ENCODE measurements around the gene BTBD1.
A peak's percentile ranks its signal among the peaks of the same experiment; 100 is the strongest.

The BTBD1 gene

GRCh38 chr15:83066734-83067637 lies at the start of gene BTBD1:
Gene BTBD1 (minus strand): TSS chr15:83067252. CDS start chr15:83067151, 101 bp downstream.
- DNase-seq (ENCODE audit: low read depth), result peak; percentile 88

GRCh38 chr15:83115831-83116565 lies 48.9 kb upstream of the BTBD1 start:
- DNase-seq (ENCODE audit: low read depth), result no peak

DNA sequence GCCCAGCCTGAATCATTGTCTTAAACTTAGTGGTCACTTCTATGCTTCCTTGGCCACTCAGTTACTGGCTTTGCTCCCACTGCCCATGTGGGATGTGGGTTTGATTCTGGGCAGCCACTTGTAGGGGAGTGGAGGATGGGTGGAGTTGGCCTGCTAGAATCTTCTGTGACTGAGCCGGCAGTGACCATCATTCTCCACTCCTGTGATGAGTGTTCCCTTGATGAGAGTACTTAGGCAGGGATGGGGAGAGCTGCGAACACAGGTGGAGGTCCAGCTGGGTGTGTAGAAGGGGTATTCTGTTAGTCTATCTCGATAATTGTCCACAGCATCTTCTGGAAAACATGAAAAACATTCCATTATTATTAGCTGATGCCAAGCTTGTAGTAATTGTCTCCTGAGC lies 48.4 kb upstream of the BTBD1 start:
- no peak for DNase-seq (ENCODE audit: low read depth)

- DNase-seq (ENCODE audit: low read depth), result no peak
These were observed 47.8 kb upstream of the BTBD1 start for GRCh38 chr15:83114856-83115255.

- DNase-seq (ENCODE audit: low read depth), result no peak
These were observed 47.0 kb upstream of the BTBD1 start for GRCh38 chr15:83113881-83114674.

- no peak for DNase-seq (ENCODE audit: low read depth)
These were observed 45.9 kb upstream of the BTBD1 start for GRCh38 chr15:83112956-83113299.

DNA sequence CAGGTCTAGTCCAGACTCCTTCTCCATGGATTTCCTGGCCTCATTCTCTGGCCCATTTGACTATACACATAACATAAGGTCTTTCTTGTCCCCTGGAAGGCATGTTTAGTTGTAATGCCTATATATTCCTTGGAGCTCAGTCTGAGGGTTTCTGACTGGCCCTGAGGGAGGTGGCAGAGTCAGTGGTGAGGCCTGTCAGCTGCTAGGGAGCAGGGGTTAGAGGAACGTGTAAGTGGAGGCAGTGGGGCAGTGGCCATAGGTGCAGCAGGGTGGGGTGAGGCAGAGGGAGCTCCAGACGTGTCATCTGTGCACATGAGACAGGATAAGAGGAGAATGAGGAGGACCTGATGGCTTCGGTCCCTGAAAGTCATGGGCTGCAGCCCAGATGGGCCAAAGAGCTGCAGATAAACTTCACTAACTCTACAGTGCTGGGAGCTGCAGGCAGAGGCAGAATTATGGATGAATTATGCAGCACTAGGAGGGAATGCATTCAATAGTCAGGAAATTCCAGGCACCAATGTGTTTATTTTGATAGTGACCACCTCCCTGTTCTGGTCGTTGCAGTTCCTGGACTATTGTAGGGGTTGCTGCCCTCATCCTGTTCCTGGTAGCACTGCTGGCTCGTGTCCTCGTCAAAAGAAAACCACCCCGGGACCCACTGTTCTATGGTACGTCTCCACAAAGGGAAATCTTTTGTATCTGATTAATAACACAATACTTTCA lies 45.3 kb upstream of the BTBD1 start:
- no peak for DNase-seq (ENCODE audit: low read depth)

DNA sequence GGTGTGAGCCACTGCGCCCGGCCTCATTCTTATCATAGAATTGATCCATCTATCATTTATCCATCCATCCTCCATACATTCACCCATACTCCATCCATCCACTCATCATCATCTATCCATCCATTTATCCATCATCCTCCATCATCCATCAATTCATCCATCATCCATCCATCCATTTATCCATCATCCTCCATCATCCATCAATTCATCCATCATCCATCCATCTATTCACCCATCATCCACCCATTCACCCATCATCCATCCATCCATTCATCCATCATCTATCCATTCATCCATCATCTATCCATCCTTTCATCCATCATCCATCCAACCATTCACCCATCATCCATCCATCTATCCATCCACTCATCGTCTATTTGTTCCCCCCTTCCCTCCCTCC lies 44.1 kb upstream of the BTBD1 start:
- DNase-seq (ENCODE audit: low read depth), result no peak

DNA sequence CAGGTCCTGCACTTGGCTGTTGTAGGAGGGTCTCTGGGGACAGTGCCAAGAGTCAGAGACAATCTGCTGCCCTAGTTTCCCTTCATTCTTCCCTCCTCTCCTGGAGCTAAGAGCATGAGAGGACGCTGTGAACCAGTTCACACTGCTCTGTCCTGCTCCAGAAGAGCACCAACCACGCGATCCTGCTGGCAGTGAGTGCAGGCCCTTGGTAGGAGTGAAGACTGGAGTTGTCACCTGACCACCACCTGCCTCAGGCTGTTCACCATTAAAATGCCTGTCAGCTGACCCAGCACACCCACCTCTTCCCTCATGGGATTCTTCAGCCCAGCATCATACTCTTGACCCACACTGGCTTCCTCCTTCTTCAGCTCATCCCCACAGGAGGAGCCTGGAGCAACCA lies 43.3 kb upstream of the BTBD1 start:
- no peak for DNase-seq (ENCODE audit: low read depth)

- DNase-seq (ENCODE audit: low read depth), result no peak
These were observed 42.5 kb upstream of the BTBD1 start for GRCh38 chr15:83109532-83109931.

DNA sequence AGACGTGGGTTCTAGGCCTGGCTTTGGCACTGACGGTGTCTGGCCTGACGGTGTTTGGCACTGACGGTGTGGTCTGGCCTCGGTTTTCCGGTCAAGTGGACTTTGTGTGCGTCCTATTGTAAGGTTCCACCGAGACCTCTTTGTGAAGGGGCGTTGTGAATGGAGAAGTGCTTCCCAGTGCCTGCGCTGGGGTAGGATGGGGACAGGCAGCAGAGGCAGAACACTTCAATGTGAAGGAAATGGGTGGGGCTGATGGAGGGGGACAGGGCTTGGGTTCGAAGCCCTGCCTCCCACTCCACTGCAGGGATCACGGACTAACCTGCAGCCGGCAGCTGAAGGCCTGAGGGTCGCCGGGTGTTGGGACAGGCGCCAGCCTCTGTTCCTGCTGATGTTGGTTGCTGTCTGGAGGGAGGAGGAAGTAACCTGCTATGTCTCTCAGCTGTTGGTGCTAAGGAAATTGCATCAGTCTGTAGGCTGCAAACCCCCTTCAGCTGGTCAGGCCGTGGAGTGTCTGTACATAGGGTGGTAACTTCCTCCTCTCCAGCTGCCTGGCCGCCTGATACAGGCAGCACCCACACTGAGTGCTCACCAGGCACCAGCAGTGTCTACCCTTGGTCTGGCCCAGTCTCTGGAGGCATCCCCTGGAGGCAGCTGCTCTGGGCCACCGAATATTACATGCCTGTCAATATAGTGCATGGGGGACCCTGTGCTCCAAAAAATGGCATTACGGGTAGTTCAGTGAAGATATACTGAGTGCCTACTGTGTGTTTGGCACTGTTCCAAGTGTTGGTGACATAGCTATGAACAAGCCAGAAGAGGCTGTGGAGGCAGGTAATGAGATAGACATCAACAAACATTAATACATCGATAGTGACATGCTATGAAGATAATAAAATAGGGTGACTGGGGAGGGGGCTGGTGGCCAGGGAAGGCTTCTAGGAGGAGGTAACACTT lies 41.5 kb upstream of the BTBD1 start:
- DNase-seq (ENCODE audit: low read depth), result no peak

GRCh38 chr15:83107841-83108181 lies 40.8 kb upstream of the BTBD1 start:
- no peak for DNase-seq (ENCODE audit: low read depth)

- no peak for DNase-seq (ENCODE audit: low read depth)
These were observed 40.2 kb upstream of the BTBD1 start, which contains the start of gene TM6SF1 for GRCh38 chr15:83106994-83107840. Gene TM6SF1 (plus strand): TSS chr15:83107645. CDS start chr15:83107681, 36 bp downstream.

DNA sequence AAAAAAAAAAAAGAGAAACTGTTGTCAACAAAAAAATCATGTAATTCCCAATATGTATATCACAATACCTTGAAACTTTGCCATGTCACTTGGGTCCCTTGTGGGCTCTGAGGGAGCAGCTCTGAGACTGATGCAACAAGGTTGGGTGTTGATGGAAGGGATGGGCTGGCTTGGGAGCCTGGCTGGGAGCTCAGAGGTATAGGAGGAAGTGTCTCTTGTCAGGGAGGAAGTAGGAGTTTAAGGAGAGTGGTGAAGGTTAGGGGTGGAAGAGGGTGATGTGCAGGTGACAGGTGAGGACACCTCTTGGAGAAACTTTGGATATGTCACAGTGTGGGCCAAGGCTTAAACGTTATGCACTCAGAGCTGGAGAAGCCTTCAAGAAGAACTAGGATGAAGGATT lies 38.4 kb upstream of the BTBD1 start:
- DNase-seq (ENCODE audit: low read depth), result no peak

DNA sequence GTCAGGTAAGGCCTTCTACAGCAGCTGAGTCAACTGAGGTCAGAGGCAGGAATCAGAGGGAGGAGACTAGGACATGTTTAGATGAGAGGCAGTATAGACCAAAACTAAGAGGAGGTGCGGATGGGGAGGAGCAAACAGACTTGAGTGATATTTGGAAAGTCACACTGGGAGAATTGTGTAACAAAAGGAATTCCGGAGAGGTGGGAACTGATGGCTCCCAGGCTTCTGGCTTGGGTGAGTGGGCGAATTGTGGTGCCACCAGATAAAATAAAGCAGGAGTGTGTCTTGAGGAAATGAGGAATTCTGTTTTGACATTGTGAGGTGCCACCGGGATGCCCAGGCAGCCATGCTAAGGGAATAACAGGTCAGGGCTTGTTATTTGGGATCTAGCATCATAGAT lies 37.1 kb upstream of the BTBD1 start:
- DNase-seq (ENCODE audit: low read depth), result no peak

GRCh38 chr15:83102346-83102745 lies 35.3 kb upstream of the BTBD1 start:
- no peak for DNase-seq (ENCODE audit: low read depth)

DNA sequence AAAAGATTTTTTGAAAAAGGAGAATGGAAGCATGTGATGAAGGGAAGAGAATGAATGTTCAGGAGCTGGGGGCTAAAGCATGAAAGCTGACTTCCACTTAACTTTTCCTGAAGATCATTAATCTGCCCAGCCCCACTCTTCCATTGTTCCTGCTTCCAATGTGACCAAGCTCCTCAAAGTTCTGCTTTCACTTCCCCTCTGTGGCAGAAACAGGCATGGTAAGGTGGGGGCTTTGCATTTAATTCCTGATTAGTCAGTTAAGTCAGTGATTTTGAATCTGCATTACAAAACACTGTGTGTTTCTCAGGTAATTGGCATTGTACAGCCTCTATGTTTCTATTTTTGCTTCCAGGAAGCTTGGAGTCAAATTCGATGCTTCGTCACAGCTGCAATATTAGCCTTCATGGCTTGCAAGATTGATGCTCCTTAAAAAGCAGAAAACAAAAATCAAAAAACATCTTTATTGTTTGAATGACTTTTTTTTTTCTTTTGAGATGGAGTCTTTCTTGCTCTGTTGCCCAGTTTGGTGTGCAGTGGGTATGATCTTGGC lies 33.1 kb upstream of the BTBD1 start:
- no peak for DNase-seq (ENCODE audit: low read depth)

DNA sequence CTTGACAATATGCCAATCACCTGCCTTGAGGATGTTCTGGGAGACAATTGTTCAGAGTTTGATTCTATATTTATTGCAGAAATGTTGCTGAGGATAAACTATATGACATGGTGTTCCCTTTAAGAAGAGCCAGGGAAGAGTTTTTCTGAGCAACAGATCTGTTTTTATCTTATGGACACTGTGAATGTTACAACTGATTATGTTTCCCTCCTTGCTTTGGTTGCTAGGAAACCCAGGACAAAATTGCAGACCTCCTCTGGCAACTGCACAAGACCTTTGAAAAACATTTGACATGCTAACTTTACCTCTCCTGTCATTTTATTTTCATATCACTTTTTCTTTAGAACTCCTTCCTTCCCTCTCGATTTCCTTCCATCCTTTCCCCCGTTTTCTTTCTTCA lies 32.2 kb upstream of the BTBD1 start:
- no peak for DNase-seq (ENCODE audit: low read depth)

DNA sequence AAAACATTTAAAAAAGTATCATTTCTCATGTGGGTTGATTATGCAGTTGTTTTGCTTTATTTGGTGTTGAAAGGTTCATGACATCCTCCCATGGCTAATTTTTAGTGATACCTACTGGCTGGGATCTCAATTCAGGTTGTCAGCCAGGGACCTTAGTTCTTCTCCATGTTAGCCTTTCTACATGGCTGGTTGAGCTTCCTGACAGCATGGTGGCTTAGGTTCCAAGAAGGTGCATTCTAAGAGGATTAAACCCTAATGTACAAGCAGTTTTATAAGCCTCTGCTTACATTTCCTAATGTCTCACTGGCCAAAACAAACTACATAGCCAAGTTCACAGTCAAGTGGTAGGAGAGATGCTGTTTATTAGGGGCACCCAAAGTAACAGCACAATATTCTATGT lies 31.0 kb upstream of the BTBD1 start:
- no peak for DNase-seq (ENCODE audit: low read depth)

DNA sequence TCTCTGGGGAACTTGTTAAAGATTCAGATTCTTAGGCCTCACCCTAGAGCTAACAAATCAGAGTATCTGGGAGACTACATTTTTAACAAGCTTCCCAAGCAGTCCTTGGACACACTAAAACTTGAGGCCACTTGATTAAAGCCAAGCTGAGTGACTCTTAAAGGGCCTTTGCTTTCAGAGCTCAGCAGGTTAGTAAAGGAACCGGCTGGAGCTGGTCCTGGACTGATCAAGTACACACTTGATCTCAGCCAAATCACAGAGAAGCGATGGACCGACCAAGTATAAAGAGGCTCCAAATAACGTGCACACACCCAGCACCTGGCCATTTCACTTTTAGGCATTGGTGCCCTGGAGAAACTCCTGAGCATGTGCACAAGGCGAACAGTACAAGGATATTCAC lies 27.5 kb upstream of the BTBD1 start:
- DNase-seq (ENCODE audit: low read depth), result no peak
